ENCODE data around the gene PRKCE.

The PRKCE gene

GRCh38 chr2:46236876-46237859 is 585.7 kb downstream of the PRKCE start:
- TF ChIP-seq CTCF (IDR thresholded peaks at IDR 0.05; ENCODE audit: low read depth, low read length): no peak
- no peak for DNase-seq (ENCODE audit: extremely low read depth, low read depth)

Measured in AG09319 (cell line).